Measurements from ENCODE around the gene SPATA33.

GRCh38 chr16:89612415-89613166, 45.0 kb upstream of the SPATA33 start:
- TF ChIP-seq MYC (IDR thresholded peaks at IDR 0.05; ENCODE audit: low read depth, low read length) (no peak), POLR2A (IDR thresholded peaks at IDR 0.05; ENCODE audit: extremely low read depth, insufficient read length) (no peak)

All from NB4 (cell line).